Measurements from ENCODE around the gene NR0B2.

The NR0B2 gene

DNA sequence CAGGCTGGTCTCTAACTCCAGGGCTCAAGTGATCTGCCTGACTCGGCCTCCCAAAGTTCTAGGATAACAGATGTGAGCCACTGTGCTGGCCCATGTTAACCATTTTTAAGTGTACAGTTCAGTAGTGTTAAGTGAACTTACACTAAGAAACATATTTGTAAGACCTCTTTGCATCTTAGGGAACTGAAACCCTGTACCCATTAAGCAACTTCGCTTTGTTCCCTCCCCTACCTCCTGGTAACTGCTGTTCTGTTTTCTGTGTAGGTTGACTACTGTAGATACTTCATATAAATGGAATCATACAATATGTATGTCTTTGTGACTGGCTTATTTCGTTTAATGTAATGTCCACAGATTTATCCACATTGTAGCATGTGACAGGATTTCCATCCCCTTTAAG is 18.8 kb upstream of the NR0B2 start:
- no peak for DNase-seq

DNA sequence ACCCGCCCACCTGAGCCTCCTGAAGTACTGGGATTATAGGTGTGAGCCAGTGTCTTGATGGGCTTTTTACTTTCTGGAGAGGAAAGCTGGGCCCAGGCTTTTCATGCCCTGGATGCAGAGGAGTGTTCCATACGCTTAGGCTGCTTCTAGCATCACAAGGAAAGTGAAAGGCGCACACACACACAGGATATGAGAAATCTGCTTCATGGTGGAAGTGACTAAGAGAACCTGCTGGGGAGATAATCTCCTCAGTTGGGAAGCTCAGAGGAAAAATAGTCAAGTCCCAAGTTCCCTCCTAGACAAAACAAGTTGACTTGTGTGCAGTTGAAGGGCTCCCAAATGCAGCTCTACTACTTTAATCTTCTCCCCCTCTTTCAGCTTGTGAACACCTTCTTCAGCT is 9.9 kb upstream of the NR0B2 start:
- no peak for DNase-seq

DNA sequence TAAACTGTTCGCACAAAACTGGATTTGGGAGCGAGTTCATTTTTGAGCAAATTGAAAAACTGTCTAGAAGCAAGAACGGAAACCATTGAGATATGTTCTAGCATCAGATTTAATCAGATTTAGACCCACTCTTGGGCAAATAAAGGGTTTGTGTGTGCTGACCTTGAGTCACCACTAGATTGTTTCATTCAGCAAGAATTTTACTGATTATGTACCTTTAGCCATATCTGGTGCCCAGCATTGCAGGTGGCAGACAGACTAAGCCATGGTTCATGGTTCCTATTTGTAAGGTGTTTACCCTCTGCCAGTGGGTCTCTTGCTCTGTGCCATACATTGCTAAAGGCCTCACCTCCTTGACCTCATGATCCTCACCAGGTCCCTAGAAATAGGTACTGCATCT is 9.1 kb upstream of the NR0B2 start:
- DNase-seq, result no peak

DNA sequence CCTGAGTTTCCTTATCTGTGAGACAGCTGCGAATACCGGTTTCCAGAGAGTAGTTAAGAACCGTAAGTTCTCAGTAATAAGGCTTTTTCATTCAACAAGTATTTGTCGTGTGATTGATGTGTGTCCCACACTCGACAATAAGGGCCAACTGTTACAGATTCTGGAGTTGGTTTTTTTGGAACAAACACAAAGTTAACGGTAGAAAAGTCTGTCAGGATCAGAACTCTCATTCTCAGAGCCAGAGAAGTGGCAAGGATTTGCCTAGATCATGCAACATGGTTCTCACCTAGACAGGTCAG is 8.6 kb upstream of the NR0B2 start:
- DNase-seq, result no peak

DNA sequence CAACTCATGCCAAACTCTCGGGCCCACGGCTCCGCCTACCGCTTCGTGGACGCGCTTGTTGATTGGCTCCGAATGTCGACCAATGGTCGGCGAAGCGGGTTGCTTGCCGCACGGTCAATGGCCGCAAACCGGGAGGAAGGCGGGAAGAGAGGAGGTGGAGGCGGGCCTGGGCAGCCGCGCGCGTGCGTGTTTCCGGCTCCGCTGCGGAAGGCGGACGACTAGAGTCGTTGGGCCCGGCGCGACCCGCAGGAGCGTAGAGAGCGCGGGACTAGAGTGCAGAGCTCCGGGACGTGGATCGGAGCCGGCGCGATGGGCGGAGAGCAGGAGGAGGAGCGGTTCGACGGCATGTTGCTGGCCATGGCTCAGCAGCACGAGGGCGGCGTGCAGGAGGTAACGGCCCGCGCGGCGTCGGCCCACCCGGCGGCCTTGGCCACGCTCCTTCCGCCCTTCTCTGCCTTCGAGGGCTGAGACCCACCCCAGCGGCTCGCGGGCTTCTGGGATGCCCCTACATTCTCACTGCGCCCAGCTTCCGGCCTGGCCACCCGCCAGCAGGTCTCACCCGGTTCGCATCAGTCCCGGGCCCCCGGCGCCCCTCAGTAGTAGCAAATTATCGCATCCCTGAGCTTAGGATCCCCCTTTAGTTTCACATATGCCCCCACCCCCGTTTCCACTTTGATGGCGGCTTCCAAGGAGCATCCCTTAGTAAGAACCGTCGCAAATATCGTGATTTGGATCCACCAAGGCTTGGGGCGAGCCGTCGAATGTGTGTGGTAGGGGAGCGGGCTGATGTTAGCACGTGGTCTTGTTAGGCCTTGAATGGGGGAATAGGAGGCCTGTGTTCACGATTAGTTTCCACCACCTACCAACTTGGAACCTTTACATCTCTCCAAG is 8.0 kb upstream of the NR0B2 start, which contains the start of gene NUDC:
NUDC (plus strand) TSS at position 204 of the 891 bp plus-strand sequence; CDS start at position 310, 106 bp downstream.
- DNase-seq, result peak; percentile 77

DNA sequence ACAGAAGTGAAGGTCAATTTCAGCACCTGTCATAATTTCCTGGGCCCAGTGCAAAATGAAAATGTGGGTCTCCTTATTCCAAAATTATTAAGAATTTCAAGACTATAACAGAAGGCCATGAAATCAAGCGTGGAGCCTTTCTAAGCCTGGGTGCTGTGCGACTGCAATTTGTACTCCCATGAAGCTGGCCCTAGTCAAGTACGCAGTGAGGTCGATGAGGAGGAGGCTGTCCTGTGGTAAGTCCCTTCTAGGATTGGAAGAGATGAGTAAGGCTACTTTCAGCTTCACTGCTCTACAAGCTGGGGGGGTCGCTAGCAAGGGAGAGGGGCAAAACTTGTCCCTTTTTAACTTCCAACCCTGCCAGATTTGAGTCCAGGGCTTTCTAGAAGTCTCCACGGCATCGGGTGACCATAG is 7.4 kb upstream of the NR0B2 start:
- no peak for DNase-seq

DNA sequence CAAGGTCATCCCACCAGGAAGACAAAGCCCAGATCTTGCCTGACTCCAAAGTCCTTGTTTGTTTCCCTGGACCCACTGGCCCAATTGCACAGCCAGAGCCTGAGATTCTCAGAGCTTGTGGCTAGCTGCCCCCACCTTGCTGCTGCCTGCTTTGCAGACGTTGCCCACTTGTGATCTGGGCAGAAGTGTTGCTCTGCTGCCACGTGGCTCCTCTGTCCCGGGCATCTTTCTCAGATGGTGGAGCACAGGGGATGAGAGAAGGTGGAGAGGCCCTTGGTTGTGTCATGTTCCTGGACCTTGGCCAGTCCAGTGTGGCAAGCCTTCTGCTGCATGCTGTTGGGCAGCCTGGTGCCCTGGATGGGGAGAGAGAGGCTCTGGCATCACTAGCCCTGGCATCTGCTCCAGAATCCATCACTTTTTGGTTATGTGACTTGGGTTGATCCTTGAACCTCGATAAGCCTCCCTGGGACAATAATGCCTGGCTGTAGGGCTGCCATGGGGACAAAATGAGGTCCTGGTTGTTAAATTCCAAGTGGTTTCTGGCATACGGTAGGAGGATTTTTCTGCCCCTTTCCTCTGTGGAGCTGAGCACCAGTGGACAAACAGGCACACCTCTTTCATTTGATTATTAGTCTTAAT is 1.5 kb upstream of the NR0B2 start:
- no peak for DNase-seq

DNA sequence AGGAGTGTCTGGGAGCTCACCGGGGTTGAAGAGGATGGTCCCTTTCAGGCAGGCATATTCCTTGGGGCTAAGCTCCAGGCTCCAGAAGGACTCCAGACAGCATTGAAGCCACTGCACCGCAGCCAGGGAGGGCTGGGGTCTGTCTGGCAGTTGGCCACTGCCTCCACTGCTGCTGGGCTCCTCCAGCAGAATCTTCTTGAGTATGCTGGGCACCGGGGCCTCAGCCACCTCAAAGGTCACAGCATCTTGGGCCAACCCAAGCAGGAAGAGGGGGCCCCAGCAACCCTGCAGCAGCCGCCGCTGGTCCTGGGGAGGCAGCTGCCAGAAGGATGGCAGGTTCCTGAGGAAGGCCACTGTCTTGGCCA is 404 bp downstream of the NR0B2 start:
- no peak for DNase-seq

DNA sequence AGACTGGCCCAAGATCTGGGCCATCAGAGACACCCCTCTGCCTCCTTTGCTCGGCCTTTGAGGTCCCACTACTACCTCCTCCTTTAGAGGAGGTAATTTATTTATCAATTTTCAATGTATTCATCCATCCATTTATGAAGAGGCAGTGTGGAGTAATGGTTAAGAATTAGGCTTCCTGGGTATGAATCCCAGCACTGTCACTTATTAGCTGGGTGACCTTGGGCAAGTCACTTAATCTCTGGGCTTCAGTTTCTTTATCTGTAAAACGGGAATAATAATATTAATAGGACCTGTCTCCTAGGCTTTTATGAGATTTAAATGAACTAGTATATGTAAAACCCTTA is 1.7 kb downstream of the NR0B2 start:
- DNase-seq, result no peak

DNA sequence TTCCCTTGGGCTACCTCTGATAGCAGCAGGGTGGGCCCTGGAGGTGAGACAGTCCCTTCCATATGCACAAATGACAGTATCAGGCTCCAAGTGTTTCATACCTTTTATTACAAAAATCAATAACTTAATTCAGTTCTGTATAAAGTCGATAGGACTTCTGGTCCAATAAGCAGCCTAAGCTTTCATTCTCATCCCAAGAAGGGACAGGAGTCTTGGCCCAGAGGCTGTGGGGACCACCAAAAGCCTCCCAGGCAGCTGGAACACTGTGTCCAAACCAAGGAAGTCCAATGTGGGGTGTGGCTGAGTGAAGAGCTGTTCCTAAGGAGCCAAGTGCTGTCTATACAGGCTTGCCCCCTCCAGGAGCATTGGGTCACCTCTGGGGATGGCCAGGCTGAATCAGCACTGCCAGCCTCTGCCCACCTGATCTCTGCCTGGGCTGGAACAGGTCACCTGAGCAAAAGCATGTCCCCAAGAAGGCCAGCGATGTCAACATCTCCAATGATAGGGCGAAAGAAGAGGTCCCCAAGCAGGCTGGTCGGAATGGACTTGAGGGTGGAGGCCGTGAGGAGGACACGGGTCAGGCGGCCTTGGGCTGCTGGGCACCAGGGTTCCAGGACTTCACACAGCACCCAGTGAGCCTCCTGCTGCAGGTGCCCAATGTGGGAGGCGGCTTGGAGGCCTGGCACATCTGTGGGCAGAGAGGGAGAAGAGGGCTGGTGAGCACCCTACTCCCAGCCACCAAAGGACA is 2.2 kb downstream of the NR0B2 start:
- no peak for DNase-seq

DNA sequence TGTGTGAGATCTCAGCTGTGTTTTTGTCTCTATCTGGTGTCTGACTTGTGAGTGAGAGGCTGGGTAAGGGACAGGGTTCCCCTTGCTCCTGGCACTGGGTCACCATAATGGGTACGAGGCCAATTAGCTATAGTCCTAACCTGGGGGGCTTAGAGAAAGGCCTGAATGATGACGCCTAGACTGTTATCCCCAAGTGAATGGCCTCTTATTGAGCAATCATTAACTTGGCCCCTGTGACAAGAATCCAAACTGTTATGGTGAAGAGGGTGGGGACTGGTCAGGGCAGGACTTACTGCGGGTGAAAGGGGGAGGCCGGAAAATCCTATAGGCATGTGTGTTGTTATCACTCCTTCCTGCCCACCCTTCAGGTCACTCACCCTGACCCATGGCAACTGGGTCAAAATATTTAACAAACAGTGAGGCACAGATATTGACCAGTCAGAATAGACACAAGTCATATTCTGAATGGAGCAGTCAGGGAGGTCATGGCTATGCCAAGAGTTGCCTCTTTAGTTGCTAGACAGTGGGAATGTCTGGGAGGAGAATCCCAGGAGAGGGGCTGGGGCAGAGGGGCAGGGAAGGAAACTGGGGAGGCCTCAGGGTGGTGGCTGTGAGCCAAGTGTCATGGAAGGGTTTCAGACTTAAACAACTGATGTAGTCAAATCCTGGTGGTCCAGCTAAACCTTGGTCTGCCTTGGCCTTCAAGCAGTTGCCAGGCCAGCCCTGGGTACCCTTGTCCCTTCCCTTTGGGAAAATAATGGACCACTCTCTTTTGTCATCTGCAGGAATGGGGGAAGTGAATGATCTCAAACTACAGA is 3.2 kb downstream of the NR0B2 start:
- DNase-seq, result no peak

DNA sequence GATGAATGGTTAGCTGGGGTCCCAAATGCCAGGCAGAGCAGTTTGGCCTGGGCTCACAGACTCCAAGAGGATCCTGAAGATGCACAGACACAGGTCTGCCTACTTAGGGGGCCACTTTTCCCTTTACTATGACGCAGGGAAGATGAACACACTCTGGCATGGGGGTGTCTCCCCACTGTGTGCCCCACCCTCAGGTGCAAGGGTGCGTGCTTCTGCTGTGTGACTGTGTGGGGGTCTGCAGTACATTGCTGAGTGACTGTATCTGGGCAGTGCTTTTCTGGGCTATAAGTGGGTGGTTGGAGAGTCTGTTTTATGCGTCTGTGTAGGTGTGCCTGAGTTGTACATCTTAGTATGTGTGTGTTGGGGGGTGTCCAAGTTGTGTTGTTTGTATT is 3.8 kb downstream of the NR0B2 start:
- no peak for DNase-seq

DNA sequence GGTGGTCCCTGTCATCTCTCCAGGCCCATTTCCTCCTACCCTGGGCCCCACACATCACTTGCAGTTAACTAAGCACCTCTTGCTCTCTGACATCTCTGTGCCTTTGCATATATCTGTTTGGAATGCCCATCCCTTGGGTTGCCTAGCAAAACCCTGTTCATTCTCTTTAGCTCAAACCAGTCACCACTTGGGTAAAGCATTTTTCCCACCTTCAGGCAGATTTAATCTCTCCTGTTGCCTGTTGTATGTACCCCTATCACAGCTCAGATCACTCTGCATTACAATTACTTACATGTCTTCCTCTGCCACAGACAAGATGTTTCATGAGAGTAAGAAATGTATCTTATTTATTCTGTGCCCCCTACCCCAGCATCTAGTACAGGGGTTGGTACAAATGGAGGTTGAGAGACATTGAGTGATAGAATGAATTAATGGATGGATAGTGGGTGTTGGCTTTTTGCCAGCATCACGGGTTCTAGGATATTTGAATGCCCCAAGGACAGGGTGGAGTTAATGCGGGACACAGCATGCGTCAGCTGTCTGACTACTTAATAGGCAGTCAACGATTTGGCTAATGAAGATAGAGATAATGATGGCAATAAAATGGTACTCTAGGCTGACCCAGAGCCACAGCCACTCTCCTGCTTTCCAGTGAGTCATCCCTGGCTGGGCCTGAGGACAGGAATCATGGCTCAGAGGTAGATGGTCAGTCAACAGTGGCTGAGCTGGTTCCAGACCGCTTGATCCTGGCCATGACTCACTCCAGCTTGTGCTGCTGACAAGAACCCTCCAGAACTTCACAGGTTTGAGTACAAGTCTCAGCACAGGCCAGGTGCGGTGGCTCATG is 6.5 kb downstream of the NR0B2 start:
- no peak for DNase-seq

DNA sequence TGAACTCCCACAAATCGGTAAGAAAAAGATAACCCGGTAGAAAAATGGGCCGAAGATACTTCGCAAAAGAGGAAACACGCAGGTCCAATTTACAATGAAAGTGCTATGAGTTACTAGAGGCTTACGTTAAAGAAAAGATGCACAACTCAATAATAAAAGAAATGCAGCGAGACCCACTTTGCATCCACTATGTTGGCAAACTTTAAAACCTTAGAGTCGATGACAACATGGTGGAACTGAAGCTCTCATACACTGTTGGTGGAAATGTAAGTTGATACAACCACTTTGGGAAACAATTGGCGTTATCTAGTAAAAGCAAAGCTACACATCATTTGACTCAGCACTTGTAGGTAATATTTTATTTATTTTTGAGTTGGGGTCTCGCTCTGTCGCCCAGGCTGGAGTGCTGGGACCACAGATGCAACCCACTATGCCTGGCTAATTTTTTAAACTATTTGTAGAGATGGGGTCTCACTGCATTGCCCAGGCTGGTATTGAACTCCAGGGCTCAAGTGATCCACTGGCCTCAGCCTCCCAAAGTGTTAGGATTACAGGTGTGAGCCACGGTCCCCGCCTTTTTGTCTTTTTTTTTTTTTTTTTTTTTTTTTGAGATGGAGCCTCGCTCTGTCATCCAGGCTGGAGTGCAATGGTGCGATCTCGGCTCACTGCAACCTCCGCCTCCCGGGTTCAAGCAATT is 12.8 kb downstream of the NR0B2 start:
- no peak for DNase-seq

DNA sequence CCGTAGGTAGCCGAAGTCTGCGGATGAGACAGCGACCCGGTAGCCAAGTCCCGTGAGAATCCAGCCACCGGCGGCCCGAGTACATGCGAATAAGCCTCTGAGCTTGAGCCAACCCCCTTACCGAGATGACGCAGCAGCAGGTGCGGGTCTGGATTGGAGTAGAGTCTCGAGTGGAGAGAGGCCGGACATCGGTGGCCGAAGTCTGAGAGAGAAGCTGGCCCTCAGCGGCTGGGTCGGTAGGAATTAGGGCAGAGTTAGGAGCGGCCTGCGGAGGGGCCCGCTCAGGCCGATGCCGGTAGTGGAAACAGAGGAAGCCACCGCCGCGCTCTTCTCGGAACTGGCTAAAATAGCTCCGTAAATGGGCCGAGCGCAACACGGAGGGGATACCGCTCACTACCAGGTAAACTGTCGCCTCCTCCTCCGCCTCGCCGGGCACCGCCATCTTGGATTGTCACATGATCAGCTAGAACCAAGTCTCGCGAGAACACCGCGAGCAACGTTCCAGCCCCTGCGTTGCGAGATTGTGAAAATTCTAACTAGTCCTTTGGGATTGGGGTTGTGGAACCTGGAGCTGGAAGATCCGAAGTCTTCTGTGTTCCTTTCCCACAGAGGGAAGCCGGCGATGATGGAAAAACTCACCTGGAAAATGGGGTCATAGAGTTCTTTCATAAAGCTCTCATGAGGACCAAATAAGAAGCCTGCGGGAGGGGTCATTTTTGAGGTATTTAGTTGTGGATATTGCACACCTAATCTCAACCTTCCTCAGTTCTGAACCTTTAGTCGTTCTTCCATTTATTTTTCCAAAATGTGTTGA is 13.6 kb downstream of the NR0B2 start, which contains the start of gene GPATCH3:
GPATCH3 (minus strand) TSS at position 467 of the 814 bp plus-strand sequence; CDS start at position 442, 25 bp downstream.
- peak; percentile 54 for DNase-seq

DNA sequence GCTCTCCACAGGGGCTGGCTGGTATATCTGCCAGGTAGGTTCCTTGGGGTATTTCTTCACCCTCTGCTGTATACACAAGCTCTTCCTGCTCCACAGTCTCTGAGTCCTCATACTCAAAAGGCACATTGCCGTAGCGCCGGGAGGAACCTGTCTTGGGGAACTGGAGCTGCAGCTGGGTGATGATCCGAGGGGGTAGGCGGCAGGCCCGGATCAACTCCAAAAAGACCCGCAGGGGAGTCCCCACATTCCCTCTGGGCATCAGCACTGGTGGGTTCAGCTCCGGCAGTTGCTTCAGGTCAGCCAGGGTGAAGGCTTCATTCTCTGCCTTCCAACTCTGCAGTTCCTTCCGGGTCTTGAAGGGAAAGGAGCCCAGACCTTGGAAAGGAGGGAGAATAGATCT is 16.4 kb downstream of the NR0B2 start:
- DNase-seq, result no peak

DNA sequence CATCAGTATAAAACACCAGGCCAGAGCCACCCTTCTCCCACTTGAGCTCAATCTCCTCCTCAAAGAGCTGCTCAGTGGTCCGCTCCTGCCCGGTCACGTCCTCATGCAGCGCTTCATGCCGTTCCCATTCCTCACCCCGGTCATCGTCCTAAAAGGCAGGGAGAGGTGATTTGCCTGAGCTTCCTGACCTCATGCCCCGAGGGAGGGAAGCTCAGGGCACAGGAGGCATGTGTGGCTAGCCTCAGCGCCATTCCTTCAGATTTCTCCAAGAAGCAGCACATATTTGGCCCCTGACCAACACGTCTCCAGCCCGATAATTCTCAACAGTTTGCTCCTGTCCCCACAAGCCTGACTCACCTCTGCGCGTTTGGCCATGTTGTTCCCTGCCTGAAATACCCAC is 19.5 kb downstream of the NR0B2 start:
- DNase-seq, result no peak

DNA sequence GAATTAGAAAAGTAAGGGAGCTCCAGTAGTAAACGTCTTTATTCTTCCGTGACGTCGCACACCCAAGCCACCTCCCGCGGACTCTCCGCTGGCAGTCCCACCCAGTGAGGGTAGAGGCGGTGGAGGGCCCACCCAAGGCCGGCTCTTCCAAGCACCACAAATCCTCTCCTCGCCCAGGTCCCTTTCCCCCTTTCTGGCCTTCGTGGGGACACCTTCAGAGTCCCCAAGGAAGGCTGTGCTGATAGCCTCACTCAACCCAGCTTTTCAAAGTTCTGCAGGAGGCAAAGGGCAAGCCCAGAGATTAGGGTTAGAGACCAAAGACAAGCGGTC is 23.3 kb downstream of the NR0B2 start:
- DNase-seq, result no peak

DNA sequence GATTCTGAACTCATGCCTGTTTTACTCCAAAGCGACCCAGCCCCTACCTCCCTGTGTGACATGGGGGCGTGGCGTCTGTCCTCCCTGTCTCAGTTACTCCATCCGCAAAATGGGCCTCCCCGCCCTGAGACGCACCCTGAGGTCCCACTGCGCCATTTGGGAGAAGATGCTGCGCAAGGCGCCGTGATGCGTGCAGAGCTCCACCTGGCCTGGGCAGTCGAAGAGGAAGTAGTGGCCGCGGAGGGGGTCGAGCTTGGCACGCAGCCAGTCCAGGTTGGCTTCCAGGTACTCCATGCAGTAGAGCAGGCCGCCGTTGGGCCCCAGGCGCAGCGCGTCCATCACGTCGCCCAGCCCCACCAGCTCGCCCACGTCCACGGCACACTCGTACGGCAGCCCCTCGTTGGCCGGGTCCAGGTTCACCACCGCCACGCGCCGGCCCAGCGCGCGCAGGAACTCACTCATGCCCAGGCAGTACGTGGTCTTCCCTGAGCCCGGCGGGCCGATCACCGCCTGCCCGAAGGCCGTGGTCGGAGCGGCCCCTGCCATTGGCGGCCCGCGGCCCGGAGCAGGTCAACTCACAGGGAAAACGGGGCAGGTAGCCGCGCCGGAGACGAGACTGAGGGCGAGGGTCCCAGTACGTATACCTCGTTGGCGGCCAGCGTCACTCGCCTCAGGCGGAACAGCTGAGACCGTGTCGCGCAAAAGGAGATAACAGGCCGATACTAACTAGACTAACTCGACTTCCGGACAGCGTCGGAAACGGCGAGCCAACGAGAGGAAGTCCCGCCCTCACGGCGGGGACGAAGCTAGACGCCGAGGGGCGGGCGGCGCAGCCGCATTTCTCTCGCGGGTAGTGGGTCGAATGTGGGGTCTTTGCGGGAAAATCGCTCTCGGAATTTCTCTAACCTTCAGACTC is 24.0 kb downstream of the NR0B2 start, which contains the start of gene GPN2:
GPN2 (minus strand) TSS at position 733 of the 916 bp plus-strand sequence; CDS start at position 546, 187 bp downstream.
- peak; percentile 33 for DNase-seq

Measured in NCI-H1436 treated with DMSO at 0.1 percent for 48 hours (cell line).